ENCODE results near the gene MYO18A.

DNA sequence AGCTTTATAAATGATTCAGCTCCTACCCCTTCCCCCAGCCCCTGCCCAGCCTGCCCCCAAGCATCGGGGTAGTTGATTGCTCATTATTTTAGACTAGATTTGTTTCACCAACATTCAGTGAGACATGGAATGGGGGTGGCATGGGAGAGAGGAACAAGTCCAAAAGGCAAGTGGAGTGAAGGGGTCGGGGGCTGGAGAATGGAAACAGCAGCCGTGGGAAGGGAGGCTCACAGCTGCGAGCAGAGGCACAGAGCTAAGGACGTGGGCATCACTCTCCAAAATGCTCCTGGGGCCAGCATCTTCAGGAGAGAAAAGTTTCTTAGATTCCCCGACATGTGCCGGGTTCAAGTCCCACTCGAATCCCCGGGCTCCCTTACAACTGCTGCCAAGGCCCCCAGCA is 118.0 kb downstream of the MYO18A start:
- TF ChIP-seq, protein P1, sequence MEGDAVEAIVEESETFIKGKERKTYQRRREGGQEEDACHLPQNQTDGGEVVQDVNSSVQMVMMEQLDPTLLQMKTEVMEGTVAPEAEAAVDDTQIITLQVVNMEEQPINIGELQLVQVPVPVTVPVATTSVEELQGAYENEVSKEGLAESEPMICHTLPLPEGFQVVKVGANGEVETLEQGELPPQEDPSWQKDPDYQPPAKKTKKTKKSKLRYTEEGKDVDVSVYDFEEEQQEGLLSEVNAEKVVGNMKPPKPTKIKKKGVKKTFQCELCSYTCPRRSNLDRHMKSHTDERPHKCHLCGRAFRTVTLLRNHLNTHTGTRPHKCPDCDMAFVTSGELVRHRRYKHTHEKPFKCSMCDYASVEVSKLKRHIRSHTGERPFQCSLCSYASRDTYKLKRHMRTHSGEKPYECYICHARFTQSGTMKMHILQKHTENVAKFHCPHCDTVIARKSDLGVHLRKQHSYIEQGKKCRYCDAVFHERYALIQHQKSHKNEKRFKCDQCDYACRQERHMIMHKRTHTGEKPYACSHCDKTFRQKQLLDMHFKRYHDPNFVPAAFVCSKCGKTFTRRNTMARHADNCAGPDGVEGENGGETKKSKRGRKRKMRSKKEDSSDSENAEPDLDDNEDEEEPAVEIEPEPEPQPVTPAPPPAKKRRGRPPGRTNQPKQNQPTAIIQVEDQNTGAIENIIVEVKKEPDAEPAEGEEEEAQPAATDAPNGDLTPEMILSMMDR (IDR thresholded peaks at IDR 0.05 in 4 of 5, conservative IDR thresholded peaks at IDR 0.05 in 1 of 5): no peak
- TF ChIP-seq POLR2A (IDR thresholded peaks at IDR 0.05): no peak

Measured in gastrocnemius medialis (tissue), 4 donors.